ENCODE measurements around the gene ADAM10. TPM values are rescaled to one million over a fixed set of nuclear protein-coding genes. Genes with fewer than 3 reads are reported as not detected.
"Not testable (repeated sequence)": the region's sequence is repeated elsewhere in the genome, so short reads cannot be mapped to it uniquely, and the experiment has no call there.

ADAM10 gene
- polyA plus RNA-seq, 1 donor = 74.5 TPM

- no peak for DNase-seq
Measured at GRCh38 chr15:58666957-58667356, 82.5 kb downstream of the ADAM10 start.

GRCh38 chr15:58665672-58666071 is 83.8 kb downstream of the ADAM10 start:
- no peak for DNase-seq

GRCh38 chr15:58650102-58650501 is 99.4 kb downstream of the ADAM10 start:
- DNase-seq = no peak

- no peak for DNase-seq
Measured at GRCh38 chr15:58649175-58649574, 100.3 kb downstream of the ADAM10 start.

- no peak for DNase-seq
Measured at GRCh38 chr15:58643996-58644395, 105.5 kb downstream of the ADAM10 start.

GRCh38 chr15:58641660-58642059 is 107.8 kb downstream of the ADAM10 start:
- DNase-seq = no peak

- no peak for DNase-seq
Measured at GRCh38 chr15:58639992-58640391, 109.5 kb downstream of the ADAM10 start.

GRCh38 chr15:58639002-58639756 is 110.3 kb downstream of the ADAM10 start:
- no peak for DNase-seq

GRCh38 chr15:58632789-58633188 is 116.7 kb downstream of the ADAM10 start:
- no peak for DNase-seq

- DNase-seq = no peak
Measured at GRCh38 chr15:58631319-58631718, 118.2 kb downstream of the ADAM10 start.

- no peak for DNase-seq
Measured at GRCh38 chr15:58629625-58630024, 119.9 kb downstream of the ADAM10 start.

GRCh38 chr15:58628206-58628947 is 121.1 kb downstream of the ADAM10 start:
- no peak for DNase-seq

GRCh38 chr15:58627701-58628100 is 121.8 kb downstream of the ADAM10 start:
- DNase-seq = no peak

GRCh38 chr15:58627046-58627445 is 122.5 kb downstream of the ADAM10 start:
- no peak for DNase-seq

- DNase-seq = no peak
Measured at GRCh38 chr15:58626378-58626777, 123.1 kb downstream of the ADAM10 start.

- DNase-seq = no peak
Measured at GRCh38 chr15:58622877-58623276, 126.6 kb downstream of the ADAM10 start.

- not testable (repeated sequence) for DNase-seq
Measured at GRCh38 chr15:58620268-58620667, 129.2 kb downstream of the ADAM10 start.

GRCh38 chr15:58616171-58616570 is 133.3 kb downstream of the ADAM10 start:
- DNase-seq = no peak

GRCh38 chr15:58611731-58612676 is 137.5 kb downstream of the ADAM10 start:
- DNase-seq = no peak

- DNase-seq = no peak
Measured at GRCh38 chr15:58608711-58609110, 140.8 kb downstream of the ADAM10 start.

- no peak for DNase-seq
Measured at GRCh38 chr15:58608129-58608590, 141.3 kb downstream of the ADAM10 start.

- DNase-seq = no peak
Measured at GRCh38 chr15:58606577-58607080, 142.9 kb downstream of the ADAM10 start.
